HepG2 (cell line): ENCODE results near the gene POC1A. TPM values are rescaled to one million over a fixed set of nuclear protein-coding genes. Genes with fewer than 3 reads are reported as not detected.

Experiments
- ATAC-seq: fragments of 200-7000 bp; cut with Tn5 transposase; 3 replicates; pipeline ENCODE4 v1.9.1; 2020; ENCODE audit warnings: mild to moderate bottlenecking, moderate library complexity
- BruUV-seq: library from RNA; stranded (reverse); fragments of 400-500 nt; replicated peaks from 2 replicates; lab custom pipeline; 2021; lab: Mats Ljungman, UMichigan
- CTCF ChIA-PET: fragments of 300-600 bp; formaldehyde crosslinking; extraction: SDS; loops from one replicate; lab custom pipeline; 2021; ENCODE audit warnings: low total read pairs, inconsistent platforms, low intra/inter-chr PET ratio; lab: Yijun Ruan, JAX
- POLR2A ChIA-PET: fragments of 350-600 bp; sonication (Branson Sonifier 250); formaldehyde crosslinking; loops from one replicate; lab custom pipeline; 2020; ENCODE audit warnings: antibody characterized with exemption, inconsistent platforms; lab: Yijun Ruan, JAX
- DNase-seq: peaks from one replicate; pipeline ENCODE4 v3.0.0-alpha.2; 2015; ENCODE audit warnings: low spot score
- FAIRE-seq: peaks from 3 replicates; lab custom pipeline; 2011; peaks lifted over from hg19 to GRCh38; lab: Jason Lieb, UNC
- H2AFZ ChIP-seq: one replicate; pipeline ENCODE4 v1.6.1; 2011; ENCODE audit warnings: low read length, inconsistent platforms
- H3K27ac ChIP-seq: fragments of 300-600 bp; 3 replicates; pipeline ENCODE4 v1.8.0; 2011; ENCODE audit warnings: mixed run types, mild to moderate bottlenecking, mixed read lengths, low read length, inconsistent platforms; ENCODE audit not compliant: insufficient read depth; ENCODE audit errors: extremely low read length
- H3K27me3 ChIP-seq, 2 experiments: fragments of 200-600 bp in 1 of 2; 2 replicates in 1 of 2; 3 replicates in 1 of 2; pipeline versions ENCODE4 v1.6.0 to v1.8.0; 2011; ENCODE audit warnings: low read length in 2 of 2, mild to moderate bottlenecking in 2 of 2, moderate library complexity in 2 of 2, inconsistent platforms in 1 of 2; ENCODE audit not compliant: insufficient read depth in 2 of 2, control insufficient read depth in 1 of 2
- H3K36me3 ChIP-seq, 2 experiments: fragments of 200-600 bp in 1 of 2; replicated peaks in 1 of 2; 2 replicates in 1 of 2; 3 replicates in 1 of 2; pipeline versions ENCODE4 v1.5.1 to v1.8.0; 2011; ENCODE audit warnings: low read length in 2 of 2, inconsistent platforms in 1 of 2; ENCODE audit not compliant: insufficient read depth in 2 of 2, control insufficient read depth in 1 of 2
- H3K4me1 ChIP-seq: 2 replicates; pipeline ENCODE4 v1.5.1; 2012; ENCODE audit warnings: low read length, inconsistent platforms; ENCODE audit not compliant: insufficient read depth
- H3K4me2 ChIP-seq: 2 replicates; pipeline ENCODE4 v1.6.0; 2011; ENCODE audit warnings: low read depth, low read length, inconsistent platforms
- H3K4me3 ChIP-seq, 3 experiments: fragments of 200-600 bp in 1 of 3; sonication (generic), shearing (Covaris generic) in 1 of 3; replicated peaks in 1 of 3; 2 replicates each; pipeline ENCODE4 v1.5.1; 2011 to 2016; ENCODE audit warnings: low read length in 3 of 3, inconsistent platforms in 2 of 3, low read depth in 2 of 3, mild to moderate bottlenecking in 2 of 3, control low read depth in 1 of 3, mixed read lengths in 1 of 3; ENCODE audit not compliant: insufficient read depth in 1 of 3
- H3K79me2 ChIP-seq: one replicate; pipeline ENCODE4 v1.6.1; 2011; ENCODE audit warnings: low read length, inconsistent platforms; ENCODE audit not compliant: insufficient read depth
- H3K9ac ChIP-seq: 2 replicates; pipeline ENCODE4 v1.6.0; 2011; ENCODE audit warnings: mild to moderate bottlenecking, low read depth, low read length, inconsistent platforms; ENCODE audit not compliant: insufficient read depth
- H3K9me3 ChIP-seq: 2 replicates; pipeline ENCODE4 v1.5.1; 2012; ENCODE audit warnings: mild to moderate bottlenecking, low read length
- H4K20me1 ChIP-seq: 2 replicates; pipeline ENCODE4 v1.6.0; 2011; ENCODE audit warnings: inconsistent platforms, mild to moderate bottlenecking, low read length, moderate library complexity; ENCODE audit not compliant: insufficient read depth
- CEBPB ChIP-seq: IDR thresholded peaks from 2 replicates; pipeline ENCODE4 v1.6.1; 2011; ENCODE audit warnings: low read depth, low read length, improper control_type of control experiment, borderline replicate concordance
- CEBPG ChIP-seq: IDR thresholded peaks from 2 replicates; pipeline ENCODE4 v1.6.1; 2016
- ELF1 ChIP-seq: sonication (generic); formaldehyde crosslinking; IDR thresholded peaks from 2 replicates; pipeline ENCODE4 v1.4.0; 2020; ENCODE audit warnings: missing genetic modification reagents
- FOSL2 ChIP-seq: sonication (generic); formaldehyde crosslinking; IDR thresholded peaks from 2 replicates; pipeline ENCODE4 v1.4.0; 2020; ENCODE audit warnings: missing genetic modification reagents
- NFYC ChIP-seq: IDR thresholded peaks from 2 replicates; pipeline ENCODE4 v1.6.1; 2016; ENCODE audit warnings: missing genetic modification reagents, missing compliant biosample characterization
- ZNF350 ChIP-seq: sonication (generic); formaldehyde crosslinking; IDR thresholded peaks from 2 replicates; pipeline ENCODE4 v1.4.0; 2020; ENCODE audit warnings: mild to moderate bottlenecking, low read depth, missing genetic modification reagents, borderline replicate concordance
- ZNF567 ChIP-seq: sonication (generic); formaldehyde crosslinking; IDR thresholded peaks from 2 replicates; pipeline ENCODE4 v1.8.1; 2023; ENCODE audit warnings: mild to moderate bottlenecking, missing genetic modification reagents, borderline replicate concordance
- ZNF773 ChIP-seq: sonication (generic); formaldehyde crosslinking; IDR thresholded peaks from 2 replicates; pipeline ENCODE4 v1.4.0; 2020; ENCODE audit warnings: missing genetic modification reagents, borderline replicate concordance
- WGBS: methylation state at CpG from one replicate; pipeline ENCODE4 v1.1.6; 2017; ENCODE audit warnings: low lambda C conversion rate; 5-methylcytosine and 5-hydroxymethylcytosine counted together
- in situ Hi-C: cut with HindIII; loops from 2 replicates; pipeline ENCODE4 v1.10.0; 2017; ENCODE audit warnings: low pct_unique_long_range_greater_than_20kb; ENCODE audit not compliant: extremely low pct_ligation_motif_present
- intact Hi-C: fragments of 100-400 bp; cut with micrococcal nuclease; formaldehyde crosslinking; loops from one replicate; pipeline ENCODE4 v1.10.0; 2022; ENCODE audit not compliant: unreplicated experiment
- polyA plus RNA-seq, 8 experiments: library from polyadenylated mRNA; depleted of rRNA in 3 of 8; stranded (reverse) in 7 of 8; unstranded in 1 of 8; fragments of >200 nt; fragmentation: Illumina TruSeq in 4 of 8; extraction: Trizol in 4 of 8; gene quantifications; 2 replicates each; pipeline versions ENCODE4 v1.2.1 to v1.2.3, GENCODE V29; 2011 to 2016; ENCODE audit warnings: low read depth in 4 of 8, missing spikeins in 1 of 8, mixed read lengths in 1 of 8; ENCODE audit not compliant: insufficient read depth in 1 of 8
- total RNA-seq, 5 experiments: library from RNA; depleted of rRNA; stranded (reverse); fragments of >200 nt; fragmentation: Illumina TruSeq; extraction: Trizol; gene quantifications; 2 replicates each; pipeline ENCODE4 v1.2.3, GENCODE V29; 2016; ENCODE audit warnings: low read depth in 1 of 5
- TF ChIP-seq, protein P1 (sequence below): sonication (generic); formaldehyde crosslinking; IDR thresholded peaks from 2 replicates; pipeline ENCODE4 v1.4.0; 2020; ENCODE audit warnings: mild to moderate bottlenecking, missing genetic modification reagents
- TF ChIP-seq, protein P2 (sequence below): sonication (generic); formaldehyde crosslinking; IDR thresholded peaks from 2 replicates; pipeline ENCODE4 v1.5.1; 2020; ENCODE audit warnings: mild to moderate bottlenecking, moderate library complexity, missing genetic modification reagents
- TF ChIP-seq, protein P3 (sequence below), 2 experiments: fragments of 450-650 bp in 1 of 2; sonication (generic) in 1 of 2; formaldehyde crosslinking; IDR thresholded peaks; 2 replicates each; pipeline versions ENCODE4 v1.5.0 to v1.8.0; 2020 to 2022; ENCODE audit warnings: mild to moderate bottlenecking in 1 of 2, missing genetic modification reagents in 1 of 2
- TF ChIP-seq, protein P4 (sequence below): sonication (generic); formaldehyde crosslinking; IDR thresholded peaks from 2 replicates; pipeline ENCODE4 v1.5.1; 2020; ENCODE audit warnings: mild to moderate bottlenecking, missing genetic modification reagents, moderate library complexity

The POC1A gene
- total and polyA plus RNA-seq, 2 of the 13 experiments (the other 11 are each of a cell fraction or from before 2014, with no cell fraction given) = 14.6 to 20.0 TPM

DNA sequence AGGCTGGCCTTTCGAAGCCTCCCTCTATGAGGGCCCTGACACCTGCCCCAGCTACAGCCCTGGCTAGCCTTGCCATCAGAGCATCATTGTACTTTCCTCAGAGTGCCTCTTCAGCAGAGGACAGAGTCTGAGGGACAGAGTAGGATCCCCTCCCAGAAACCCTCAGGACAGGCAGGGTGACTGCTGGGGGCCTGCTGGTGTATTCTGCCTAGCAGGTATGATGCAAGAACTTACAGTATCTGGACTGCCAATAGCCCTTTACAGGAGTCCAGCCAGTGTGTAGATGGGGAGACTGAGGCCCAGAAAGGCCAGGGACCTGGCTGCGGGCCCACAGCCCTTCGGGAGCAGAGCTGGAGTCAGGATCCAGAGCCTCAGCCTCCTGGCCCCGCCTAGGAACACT lies 116.9 kb downstream of the POC1A start:
- Histone ChIP-seq H3K36me3 (no peaks in the 10 kb centered on the region), H3K27me3 (no peaks in the 10 kb centered on the region), H3K79me2 (no peaks in the 10 kb centered on the region), H4K20me1 (no peaks in the 10 kb centered on the region), H3K9me3 (no peaks in the 10 kb centered on the region), H3K4me1 (peaks cover 88% of the 10 kb centered on the region), H3K27ac (no peak overlapping the region), H3K4me3 (no peak overlapping the region), H2AFZ (no peak overlapping the region), H3K4me2 (peak overlapping the region; percentile 32; the same call in 1 of the 2 replicates), H3K9ac (peak overlapping the region; percentile 10; the same call in 1 of the 2 replicates)
- POLR2A ChIA-PET = interaction anchor here (1.4 kb wide), 2 partner anchors 20 to 41 kb away, joined by 3 to 4 read pairs; partner anchors contain the start of gene RPL29
- DNase-seq = no peak
- no peak for FAIRE-seq
- ATAC-seq = no peak
- TF ChIP-seq ZNF773 (CRISPR knock-in tag) = no peak
- TF ChIP-seq FOSL2 (CRISPR knock-in tag) = no peak
- no peak for TF ChIP-seq NFYC (CRISPR knock-in tag)
- no peak for TF ChIP-seq ELF1
- TF ChIP-seq, protein P1, sequence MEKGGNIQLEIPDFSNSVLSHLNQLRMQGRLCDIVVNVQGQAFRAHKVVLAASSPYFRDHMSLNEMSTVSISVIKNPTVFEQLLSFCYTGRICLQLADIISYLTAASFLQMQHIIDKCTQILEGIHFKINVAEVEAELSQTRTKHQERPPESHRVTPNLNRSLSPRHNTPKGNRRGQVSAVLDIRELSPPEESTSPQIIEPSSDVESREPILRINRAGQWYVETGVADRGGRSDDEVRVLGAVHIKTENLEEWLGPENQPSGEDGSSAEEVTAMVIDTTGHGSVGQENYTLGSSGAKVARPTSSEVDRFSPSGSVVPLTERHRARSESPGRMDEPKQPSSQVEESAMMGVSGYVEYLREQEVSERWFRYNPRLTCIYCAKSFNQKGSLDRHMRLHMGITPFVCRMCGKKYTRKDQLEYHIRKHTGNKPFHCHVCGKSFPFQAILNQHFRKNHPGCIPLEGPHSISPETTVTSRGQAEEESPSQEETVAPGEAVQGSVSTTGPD (CRISPR knock-in tag) = no peak
- TF ChIP-seq CEBPG (CRISPR knock-in tag) = peak; percentile 55
- 0 out of 2 replicates have a peak, but pooled peaks have one; percentile 14 for TF ChIP-seq ZNF350 (CRISPR knock-in tag)
- TF ChIP-seq, protein P2, sequence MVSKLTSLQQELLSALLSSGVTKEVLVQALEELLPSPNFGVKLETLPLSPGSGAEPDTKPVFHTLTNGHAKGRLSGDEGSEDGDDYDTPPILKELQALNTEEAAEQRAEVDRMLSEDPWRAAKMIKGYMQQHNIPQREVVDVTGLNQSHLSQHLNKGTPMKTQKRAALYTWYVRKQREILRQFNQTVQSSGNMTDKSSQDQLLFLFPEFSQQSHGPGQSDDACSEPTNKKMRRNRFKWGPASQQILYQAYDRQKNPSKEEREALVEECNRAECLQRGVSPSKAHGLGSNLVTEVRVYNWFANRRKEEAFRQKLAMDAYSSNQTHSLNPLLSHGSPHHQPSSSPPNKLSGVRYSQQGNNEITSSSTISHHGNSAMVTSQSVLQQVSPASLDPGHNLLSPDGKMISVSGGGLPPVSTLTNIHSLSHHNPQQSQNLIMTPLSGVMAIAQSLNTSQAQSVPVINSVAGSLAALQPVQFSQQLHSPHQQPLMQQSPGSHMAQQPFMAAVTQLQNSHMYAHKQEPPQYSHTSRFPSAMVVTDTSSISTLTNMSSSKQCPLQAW (CRISPR knock-in tag) = no peak
- peak; percentile 76 for TF ChIP-seq CEBPB
- TF ChIP-seq ZNF567 = no peak
- TF ChIP-seq, protein P3, sequence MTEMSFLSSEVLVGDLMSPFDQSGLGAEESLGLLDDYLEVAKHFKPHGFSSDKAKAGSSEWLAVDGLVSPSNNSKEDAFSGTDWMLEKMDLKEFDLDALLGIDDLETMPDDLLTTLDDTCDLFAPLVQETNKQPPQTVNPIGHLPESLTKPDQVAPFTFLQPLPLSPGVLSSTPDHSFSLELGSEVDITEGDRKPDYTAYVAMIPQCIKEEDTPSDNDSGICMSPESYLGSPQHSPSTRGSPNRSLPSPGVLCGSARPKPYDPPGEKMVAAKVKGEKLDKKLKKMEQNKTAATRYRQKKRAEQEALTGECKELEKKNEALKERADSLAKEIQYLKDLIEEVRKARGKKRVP (CRISPR knock-in tag; IDR thresholded peaks at IDR 0.05) = peak in 1 of 2 experiments; percentile 48; a peak in 2 of 4 replicates
- TF ChIP-seq, protein P4, sequence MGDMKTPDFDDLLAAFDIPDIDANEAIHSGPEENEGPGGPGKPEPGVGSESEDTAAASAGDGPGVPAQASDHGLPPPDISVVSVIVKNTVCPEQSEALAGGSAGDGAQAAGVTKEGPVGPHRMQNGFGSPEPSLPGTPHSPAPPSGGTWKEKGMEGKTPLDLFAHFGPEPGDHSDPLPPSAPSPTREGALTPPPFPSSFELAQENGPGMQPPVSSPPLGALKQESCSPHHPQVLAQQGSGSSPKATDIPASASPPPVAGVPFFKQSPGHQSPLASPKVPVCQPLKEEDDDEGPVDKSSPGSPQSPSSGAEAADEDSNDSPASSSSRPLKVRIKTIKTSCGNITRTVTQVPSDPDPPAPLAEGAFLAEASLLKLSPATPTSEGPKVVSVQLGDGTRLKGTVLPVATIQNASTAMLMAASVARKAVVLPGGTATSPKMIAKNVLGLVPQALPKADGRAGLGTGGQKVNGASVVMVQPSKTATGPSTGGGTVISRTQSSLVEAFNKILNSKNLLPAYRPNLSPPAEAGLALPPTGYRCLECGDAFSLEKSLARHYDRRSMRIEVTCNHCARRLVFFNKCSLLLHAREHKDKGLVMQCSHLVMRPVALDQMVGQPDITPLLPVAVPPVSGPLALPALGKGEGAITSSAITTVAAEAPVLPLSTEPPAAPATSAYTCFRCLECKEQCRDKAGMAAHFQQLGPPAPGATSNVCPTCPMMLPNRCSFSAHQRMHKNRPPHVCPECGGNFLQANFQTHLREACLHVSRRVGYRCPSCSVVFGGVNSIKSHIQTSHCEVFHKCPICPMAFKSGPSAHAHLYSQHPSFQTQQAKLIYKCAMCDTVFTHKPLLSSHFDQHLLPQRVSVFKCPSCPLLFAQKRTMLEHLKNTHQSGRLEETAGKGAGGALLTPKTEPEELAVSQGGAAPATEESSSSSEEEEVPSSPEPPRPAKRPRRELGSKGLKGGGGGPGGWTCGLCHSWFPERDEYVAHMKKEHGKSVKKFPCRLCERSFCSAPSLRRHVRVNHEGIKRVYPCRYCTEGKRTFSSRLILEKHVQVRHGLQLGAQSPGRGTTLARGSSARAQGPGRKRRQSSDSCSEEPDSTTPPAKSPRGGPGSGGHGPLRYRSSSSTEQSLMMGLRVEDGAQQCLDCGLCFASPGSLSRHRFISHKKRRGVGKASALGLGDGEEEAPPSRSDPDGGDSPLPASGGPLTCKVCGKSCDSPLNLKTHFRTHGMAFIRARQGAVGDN = peak; percentile 47; the same call in 1 of the 2 replicates
- BruUV-seq = no TSS peak
- WGBS = 80% methylated on average over 1 of the region's 4 CpGs
- CTCF ChIA-PET = no interaction called here
- in situ Hi-C loops = no loop called here
- intact Hi-C loops = loop anchor here (2.0 kb wide), 2 partner anchors 20 to 32 kb away; partner anchors contain the start of gene DUSP7
